Tibial artery (tissue), 4 donors: ENCODE measurements around the gene SLC25A13.

ENCODE experiments used
- DNase-seq, 2 donors: peaks; one replicate each; pipeline ENCODE4 v3.0.0-alpha.2; 2019
- H3K27ac ChIP-seq, 2 donors: fragments of 200-600 bp; sonication (generic) in 1 of 2; 1 replicate in 1 of 2; 2 replicates in 1 of 2; pipeline ENCODE4 v1.5.1; 2018 to 2019; ENCODE audit warnings: mild to moderate bottlenecking in 1 of 2
- H3K27me3 ChIP-seq, 2 donors: fragments of 200-600 bp; sonication (generic) in 1 of 2; one replicate each; pipeline versions ENCODE4 v1.5.1 to v1.6.0; 2016 to 2019
- H3K36me3 ChIP-seq, 3 donors: fragments of 200-600 bp; sonication (generic) in 2 of 3; one replicate each; pipeline ENCODE4 v1.5.1; 2016 to 2019; ENCODE audit warnings: mild to moderate bottlenecking in 2 of 3
- H3K4me1 ChIP-seq, 4 donors: fragments of 200-600 bp; sonication (generic) in 2 of 4; 1 replicate in 3 of 4; 2 replicates in 1 of 4; pipeline ENCODE4 v1.5.1; 2016 to 2019
- H3K4me3 ChIP-seq, 2 donors: fragments of 200-600 bp; sonication (generic) in 1 of 2; 1 replicate in 1 of 2; 2 replicates in 1 of 2; pipeline ENCODE4 v1.5.1; 2018 to 2019; ENCODE audit warnings: mild to moderate bottlenecking in 2 of 2
- H3K9me3 ChIP-seq, 3 donors: fragments of 200-600 bp; sonication (generic) in 1 of 3; one replicate each; pipeline ENCODE4 v1.5.1; 2016 to 2019
- intact Hi-C: fragments of 100-400 bp; cut with DNase I; formaldehyde crosslinking; loops from one replicate; pipeline ENCODE4 v1.15.0; 2023; ENCODE audit warnings: low total_unique reads
- TF ChIP-seq, protein P1 (sequence below), 2 experiments: fragments of 200-600 bp in 1 of 2; fragments of 450-650 bp in 1 of 2; IDR thresholded peaks; one replicate each; pipeline ENCODE4 v1.5.1; 2017 to 2019; ENCODE audit warnings: antibody characterized with exemption in 2 of 2, mild to moderate bottlenecking in 1 of 2, moderate library complexity in 1 of 2

Gene SLC25A13

DNA sequence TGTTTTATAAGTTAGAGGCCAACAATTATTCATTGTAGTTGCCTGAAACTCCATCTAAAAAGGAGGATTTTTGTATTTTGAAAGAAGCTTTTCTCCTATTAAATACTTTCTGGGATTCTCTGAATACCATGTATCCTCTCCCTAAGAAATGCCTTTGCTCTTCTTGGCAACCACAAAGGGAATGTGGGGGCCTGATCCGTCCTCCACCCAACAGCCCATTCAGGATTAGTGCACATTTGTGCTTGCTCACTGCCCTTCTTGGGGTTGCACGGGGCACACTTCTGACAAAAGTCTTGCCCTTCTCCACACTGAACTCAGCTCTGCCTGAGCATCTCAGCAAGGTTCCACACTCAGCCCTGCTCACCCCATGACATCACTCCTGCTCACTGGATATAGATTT, 194.2 kb downstream of the SLC25A13 start:
- H3K4me3 ChIP-seq, result no peak overlapping the region
- intact Hi-C loops, result no loop called here
- no peaks in the 10 kb centered on the region for H3K27me3 ChIP-seq
- DNase-seq, result no peak
- H3K4me1 ChIP-seq, result no peaks in the 10 kb centered on the region
- TF ChIP-seq, protein P1, sequence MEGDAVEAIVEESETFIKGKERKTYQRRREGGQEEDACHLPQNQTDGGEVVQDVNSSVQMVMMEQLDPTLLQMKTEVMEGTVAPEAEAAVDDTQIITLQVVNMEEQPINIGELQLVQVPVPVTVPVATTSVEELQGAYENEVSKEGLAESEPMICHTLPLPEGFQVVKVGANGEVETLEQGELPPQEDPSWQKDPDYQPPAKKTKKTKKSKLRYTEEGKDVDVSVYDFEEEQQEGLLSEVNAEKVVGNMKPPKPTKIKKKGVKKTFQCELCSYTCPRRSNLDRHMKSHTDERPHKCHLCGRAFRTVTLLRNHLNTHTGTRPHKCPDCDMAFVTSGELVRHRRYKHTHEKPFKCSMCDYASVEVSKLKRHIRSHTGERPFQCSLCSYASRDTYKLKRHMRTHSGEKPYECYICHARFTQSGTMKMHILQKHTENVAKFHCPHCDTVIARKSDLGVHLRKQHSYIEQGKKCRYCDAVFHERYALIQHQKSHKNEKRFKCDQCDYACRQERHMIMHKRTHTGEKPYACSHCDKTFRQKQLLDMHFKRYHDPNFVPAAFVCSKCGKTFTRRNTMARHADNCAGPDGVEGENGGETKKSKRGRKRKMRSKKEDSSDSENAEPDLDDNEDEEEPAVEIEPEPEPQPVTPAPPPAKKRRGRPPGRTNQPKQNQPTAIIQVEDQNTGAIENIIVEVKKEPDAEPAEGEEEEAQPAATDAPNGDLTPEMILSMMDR (IDR thresholded peaks at IDR 0.05), result no peak
- no peak overlapping the region for H3K27ac ChIP-seq
- H3K36me3 ChIP-seq, result peaks cover 5 to 19% (median 11%) of the 10 kb centered on the region in 3 donors
- no peaks in the 10 kb centered on the region for H3K9me3 ChIP-seq

DNA sequence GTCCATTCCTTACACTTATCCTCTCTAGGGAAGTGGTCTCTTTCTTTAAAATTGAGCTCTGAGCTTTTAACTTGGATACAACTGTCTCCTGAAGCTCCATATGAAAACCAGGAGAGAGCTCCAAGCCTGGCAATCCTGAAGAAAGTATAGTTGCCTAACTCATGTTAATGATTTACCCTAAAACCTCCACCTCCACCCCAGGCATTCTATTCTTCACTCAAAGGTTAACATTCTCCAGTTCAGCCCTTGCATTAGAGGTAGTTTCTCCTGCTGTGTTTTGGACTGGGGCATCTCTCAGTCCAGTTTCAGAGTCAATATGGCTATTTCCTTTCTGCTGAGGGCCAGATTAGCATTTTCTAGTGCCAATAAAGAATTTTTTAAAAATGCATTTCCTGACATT, 195.5 kb downstream of the SLC25A13 start:
- Histone ChIP-seq H3K27ac (no peak overlapping the region), H3K9me3 (no peaks in the 10 kb centered on the region), H3K27me3 (no peaks in the 10 kb centered on the region), H3K4me1 (no peaks in the 10 kb centered on the region), H3K4me3 (no peak overlapping the region), H3K36me3 (peaks cover 8 to 18% (median 14%) of the 10 kb centered on the region in 3 donors)
- TF ChIP-seq, protein P1 (IDR thresholded peaks at IDR 0.05), result no peak
- DNase-seq, result no peak
- intact Hi-C loops, result no loop called here

DNA sequence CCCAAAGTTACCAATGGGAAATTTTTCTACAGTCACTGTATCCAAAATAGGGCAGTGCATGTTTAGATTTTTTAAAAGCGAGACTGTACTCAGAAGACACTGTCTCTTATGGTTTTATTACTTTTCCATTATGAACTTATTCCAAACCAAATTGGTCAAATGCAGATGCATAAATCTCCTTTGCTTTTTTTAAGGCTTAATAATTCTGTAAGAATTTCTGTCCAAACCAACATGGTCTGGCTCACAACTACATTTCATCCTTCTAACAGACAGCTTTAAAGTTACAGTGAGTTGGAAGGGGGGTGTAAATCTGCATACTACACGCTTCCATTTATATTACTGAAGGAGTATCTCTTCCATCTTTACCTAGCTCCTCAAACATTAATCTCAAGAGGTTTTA, 199.2 kb downstream of the SLC25A13 start:
- H3K27me3 ChIP-seq, result no peaks in the 10 kb centered on the region
- TF ChIP-seq, protein P1 (IDR thresholded peaks at IDR 0.05), result no peak
- H3K9me3 ChIP-seq, result no peaks in the 10 kb centered on the region
- no peak for DNase-seq
- H3K4me1 ChIP-seq, result no peaks in the 10 kb centered on the region
- intact Hi-C loops, result no loop called here
- H3K4me3 ChIP-seq, result no peak overlapping the region
- no peak overlapping the region for H3K27ac ChIP-seq
- peaks cover 17 to 24% (median 19%) of the 10 kb centered on the region in 3 donors for H3K36me3 ChIP-seq

DNA sequence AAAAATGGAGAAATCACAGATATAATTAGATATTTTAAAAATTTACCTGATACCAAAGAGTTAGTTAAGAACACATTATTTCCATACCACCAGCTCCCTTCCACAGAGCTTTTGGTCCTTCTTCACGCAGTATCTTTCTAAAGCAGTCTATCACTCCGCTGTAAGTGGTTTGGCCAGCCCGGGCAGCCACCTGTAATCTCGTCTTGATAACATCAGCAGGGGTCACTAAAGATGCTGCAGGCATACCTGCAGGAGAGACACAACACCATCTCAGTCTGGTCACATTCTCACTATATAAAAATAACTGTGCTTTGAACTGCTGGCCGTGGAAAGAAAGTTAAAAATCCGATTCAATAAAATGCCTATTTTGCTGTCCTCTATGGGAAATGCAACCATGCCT, 200.1 kb downstream of the SLC25A13 start:
- no peak for DNase-seq
- peaks cover 17 to 24% (median 19%) of the 10 kb centered on the region in 3 donors for H3K36me3 ChIP-seq
- no peaks in the 10 kb centered on the region for H3K9me3 ChIP-seq
- no peaks in the 10 kb centered on the region for H3K27me3 ChIP-seq
- intact Hi-C loops, result no loop called here
- H3K27ac ChIP-seq, result no peak overlapping the region
- H3K4me3 ChIP-seq, result no peak overlapping the region
- no peaks in the 10 kb centered on the region for H3K4me1 ChIP-seq
- TF ChIP-seq, protein P1 (IDR thresholded peaks at IDR 0.05), result no peak

DNA sequence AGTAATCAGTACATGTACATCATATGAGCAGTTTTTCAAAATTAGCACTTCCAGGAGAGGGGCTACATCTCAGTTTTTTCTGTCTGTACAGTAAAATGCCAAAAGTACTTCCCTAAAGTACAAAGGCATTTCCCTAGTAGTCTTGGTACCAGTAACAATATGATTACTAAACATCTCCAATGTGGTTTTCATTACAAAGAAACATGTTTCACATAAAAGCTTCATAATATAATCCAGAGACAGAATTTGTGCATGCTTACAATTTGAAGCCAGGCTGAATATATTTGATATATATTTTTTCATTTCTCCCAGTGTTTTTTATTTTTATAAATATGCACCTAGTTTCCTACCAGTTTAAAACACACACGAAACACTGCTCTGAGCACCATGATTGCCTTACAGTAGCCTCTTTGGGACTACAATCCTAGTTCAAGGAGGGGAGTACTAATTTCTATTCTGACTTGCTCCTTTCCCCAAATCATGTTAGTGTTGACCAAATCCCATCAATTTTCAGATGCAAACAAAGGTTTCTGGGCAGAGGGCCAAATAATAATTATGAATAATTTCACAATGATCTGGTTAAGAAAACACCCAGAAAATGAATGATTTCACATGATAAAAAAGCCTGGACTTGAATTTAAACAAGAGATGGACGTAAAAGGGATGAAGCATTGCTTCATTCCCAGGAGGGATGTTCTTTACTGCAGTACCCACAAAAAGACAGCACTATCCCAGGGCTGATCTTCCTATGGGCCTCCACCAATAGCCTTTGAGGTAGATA, 201.3 kb downstream of the SLC25A13 start:
- Histone ChIP-seq H3K27me3 (no peaks in the 10 kb centered on the region), H3K36me3 (peaks cover 17 to 24% (median 19%) of the 10 kb centered on the region in 3 donors), H3K4me1 (no peaks in the 10 kb centered on the region), H3K27ac (no peak overlapping the region), H3K4me3 (no peak overlapping the region), H3K9me3 (no peaks in the 10 kb centered on the region)
- intact Hi-C loops, result no loop called here
- no peak for DNase-seq
- TF ChIP-seq, protein P1 (IDR thresholded peaks at IDR 0.05), result no peak
